GM21528 (cell line): ENCODE data around the gene CD79A.

Source experiments
- ATAC-seq: cut with Tn5 transposase; IDR thresholded peaks from one replicate; pipeline ENCODE4 v1.9.1; 2021; ENCODE audit warnings: mild to moderate bottlenecking, moderate library complexity; ENCODE audit not compliant: unreplicated experiment, low FRiP score

The CD79A gene

GRCh38 chr19:41883463-41883820 is 6.4 kb downstream of the CD79A start:
- no peak for ATAC-seq

- ATAC-seq = peak; percentile 62
These were observed 7.0 kb downstream of the CD79A start for GRCh38 chr19:41883821-41884733.

GRCh38 chr19:41886761-41887710 is 10.0 kb downstream of the CD79A start:
- no peak for ATAC-seq

- no peak for ATAC-seq
These were observed 10.8 kb downstream of the CD79A start for GRCh38 chr19:41887711-41888382.

GRCh38 chr19:41888926-41889325 is 11.8 kb downstream of the CD79A start:
- ATAC-seq = no peak

GRCh38 chr19:41889896-41890295 is 12.8 kb downstream of the CD79A start:
- no peak for ATAC-seq

- ATAC-seq = no peak
These were observed 13.9 kb downstream of the CD79A start for GRCh38 chr19:41890936-41891335.

- ATAC-seq = no peak
These were observed 15.3 kb downstream of the CD79A start for GRCh38 chr19:41892173-41892902.

- no peak for ATAC-seq
These were observed 16.8 kb downstream of the CD79A start for GRCh38 chr19:41893899-41894298.

- no peak for ATAC-seq
These were observed 17.3 kb downstream of the CD79A start for GRCh38 chr19:41894350-41894749.

- no peak for ATAC-seq
These were observed 18.9 kb downstream of the CD79A start for GRCh38 chr19:41895745-41896580.

GRCh38 chr19:41896581-41896942 is 19.5 kb downstream of the CD79A start:
- no peak for ATAC-seq

- no peak for ATAC-seq
These were observed 20.1 kb downstream of the CD79A start for GRCh38 chr19:41897181-41897580.

GRCh38 chr19:41897820-41898219 is 20.7 kb downstream of the CD79A start:
- no peak for ATAC-seq

GRCh38 chr19:41898235-41898634 is 21.2 kb downstream of the CD79A start:
- no peak for ATAC-seq

- no peak for ATAC-seq
These were observed 24.8 kb downstream of the CD79A start for GRCh38 chr19:41901707-41902360.

GRCh38 chr19:41902594-41902993 is 25.5 kb downstream of the CD79A start:
- ATAC-seq = no peak

GRCh38 chr19:41903193-41903953 is 26.3 kb downstream of the CD79A start:
- no peak for ATAC-seq
